ENCODE data around the gene USP31.

GRCh38 chr16:23071196-23072083, 77.8 kb downstream of the USP31 start:
- no peak for TF ChIP-seq CTCF (IDR thresholded peaks at IDR 0.05; ENCODE audit: low read length)
- TF ChIP-seq EZH2 (IDR thresholded peaks at IDR 0.05; ENCODE audit: borderline replicate concordance, low read length) = no peak

All from OCI-LY1 (cell line).